Fibroblast of the conjunctiva (primary cell): ENCODE data around the gene TMED1.
"Not testable (repeated sequence)": the region's sequence is repeated elsewhere in the genome, so short reads cannot be mapped to it uniquely, and the experiment has no call there.

Experiments used
- DNase-seq: peaks from one replicate; pipeline ENCODE4 v3.0.0-alpha.2; 2010; ENCODE audit warnings: low read depth

TMED1 gene

DNA sequence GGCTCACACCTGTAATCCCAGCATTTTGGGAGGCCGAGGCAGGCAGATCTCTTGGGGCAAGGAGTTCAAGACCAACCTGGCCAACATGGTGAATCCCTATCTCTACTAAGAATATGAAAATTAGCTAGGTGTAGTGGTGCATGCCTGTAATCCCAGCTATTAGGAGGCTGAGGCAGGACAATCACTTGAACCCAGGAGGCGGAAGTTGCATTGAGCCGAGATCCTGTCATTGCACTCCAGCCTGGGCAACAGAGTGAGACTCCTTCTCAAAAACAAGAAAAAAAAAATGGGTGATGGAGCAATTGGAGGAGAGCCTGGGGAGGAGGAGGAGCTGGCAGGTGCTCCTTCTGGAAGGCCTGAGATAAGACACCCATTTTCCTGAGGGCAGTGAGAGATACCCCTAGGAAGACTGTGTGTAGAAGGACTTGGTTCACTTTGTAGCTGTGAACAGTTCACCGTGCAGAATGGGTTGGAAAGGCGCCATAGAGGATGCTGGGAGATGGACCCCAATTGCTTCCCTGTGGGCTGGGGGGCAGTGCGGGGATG is 26.6 kb upstream of the TMED1 start:
- DNase-seq: no peak

DNA sequence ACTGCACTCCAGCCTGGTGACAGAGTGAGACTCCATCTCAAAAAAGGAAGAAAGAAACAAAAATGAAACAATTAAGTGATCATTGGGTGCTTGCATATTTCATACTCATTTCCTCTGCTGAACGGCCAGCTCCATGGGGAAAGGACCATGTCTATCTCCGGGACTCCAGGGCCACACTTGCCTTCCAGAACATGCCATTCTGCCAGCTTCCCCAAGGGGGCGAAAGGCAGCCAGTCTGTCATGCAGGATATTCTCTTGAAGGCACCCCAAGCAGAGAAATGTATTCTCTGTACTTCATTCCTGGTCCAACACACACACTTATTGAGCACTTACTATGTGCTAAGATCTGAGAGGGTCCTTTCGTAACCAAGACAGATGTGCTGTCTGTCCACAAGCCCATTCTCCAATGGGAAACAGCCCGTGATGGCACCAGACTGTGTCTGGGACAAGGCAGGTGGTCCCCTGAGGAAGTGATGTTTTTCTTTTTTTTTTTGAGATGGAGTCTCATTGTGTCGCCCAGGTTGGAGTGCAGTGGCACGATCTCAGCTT is 25.2 kb upstream of the TMED1 start:
- no peak for DNase-seq

DNA sequence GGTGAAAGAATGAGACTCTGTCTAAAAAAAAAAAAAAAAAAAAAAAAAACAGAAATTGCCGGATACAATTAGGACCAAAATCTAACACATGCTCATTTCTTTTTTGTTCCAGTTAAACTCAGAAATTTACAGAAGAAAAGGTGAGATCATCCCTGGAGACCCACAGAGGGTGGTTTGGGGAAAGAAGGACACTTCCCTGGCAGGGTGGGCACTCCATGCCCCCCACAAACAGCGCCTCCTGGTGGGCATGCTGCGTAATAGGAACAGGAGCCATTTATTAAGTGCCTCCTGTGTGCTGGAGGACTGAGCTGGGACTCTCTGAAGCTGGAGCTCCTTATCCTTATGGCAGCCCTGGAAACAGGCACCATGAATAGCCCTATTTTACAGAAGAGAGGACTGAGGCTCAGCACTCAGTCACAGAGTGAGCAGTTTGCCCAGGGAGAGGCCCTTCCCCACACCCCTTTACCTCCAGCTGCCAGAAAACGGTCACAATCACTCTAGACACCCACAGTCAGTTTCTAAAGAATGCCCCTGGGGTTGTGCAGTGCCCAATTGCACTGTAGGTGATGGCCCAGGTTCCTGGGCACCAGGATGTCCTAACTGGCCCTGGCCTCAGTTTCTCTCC is 22.3 kb upstream of the TMED1 start:
- DNase-seq: no peak

DNA sequence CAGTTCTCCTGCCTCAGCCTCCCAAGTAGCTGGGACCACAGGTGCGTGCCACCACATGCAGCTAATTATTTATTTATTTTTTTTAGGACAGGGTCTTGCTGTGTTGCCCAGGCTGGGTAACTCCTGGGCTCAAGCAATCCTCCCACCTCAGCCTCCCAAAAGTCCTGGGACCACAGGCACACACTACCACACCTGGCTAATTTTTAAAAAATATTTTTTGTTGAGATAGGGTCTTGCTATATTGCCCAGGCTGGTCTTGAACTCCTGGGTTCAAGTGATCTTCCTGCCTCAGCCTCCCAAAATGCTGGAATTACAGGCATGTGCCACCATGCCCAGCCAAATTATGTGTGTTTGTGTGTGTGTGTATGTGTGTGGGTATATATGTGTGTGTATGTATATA is 20.9 kb upstream of the TMED1 start:
- DNase-seq: not testable (repeated sequence)

DNA sequence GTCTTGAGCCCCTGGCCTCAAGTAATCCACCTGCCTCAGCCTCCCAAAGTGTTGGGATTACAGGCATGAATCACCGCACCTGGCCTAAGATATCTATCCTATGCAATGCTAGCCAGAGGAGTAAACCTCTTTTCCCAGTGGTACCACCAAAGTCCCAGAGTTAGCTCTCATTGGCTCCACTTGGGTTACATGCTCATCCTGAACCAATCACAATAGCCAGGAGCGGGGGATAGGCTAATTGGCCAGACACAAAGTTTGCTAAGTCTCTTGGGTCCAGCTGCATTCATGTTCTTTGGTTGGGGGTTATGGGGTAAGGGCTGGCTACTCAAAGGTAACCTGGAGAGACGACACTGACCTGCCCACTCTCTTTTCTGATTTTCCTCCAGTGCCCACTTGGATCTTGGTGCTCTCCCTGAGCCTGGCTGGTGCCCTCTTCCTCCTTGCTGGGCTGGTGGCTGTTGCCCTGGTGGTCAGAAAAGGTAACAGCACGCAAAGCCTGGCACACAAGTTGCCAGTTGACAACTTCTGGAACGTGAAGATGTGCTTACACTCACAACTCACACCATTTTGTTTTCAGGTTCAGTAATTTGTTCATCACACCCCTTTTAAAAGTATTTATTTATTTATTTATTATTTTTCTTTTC is 20.0 kb upstream of the TMED1 start:
- no peak for DNase-seq

DNA sequence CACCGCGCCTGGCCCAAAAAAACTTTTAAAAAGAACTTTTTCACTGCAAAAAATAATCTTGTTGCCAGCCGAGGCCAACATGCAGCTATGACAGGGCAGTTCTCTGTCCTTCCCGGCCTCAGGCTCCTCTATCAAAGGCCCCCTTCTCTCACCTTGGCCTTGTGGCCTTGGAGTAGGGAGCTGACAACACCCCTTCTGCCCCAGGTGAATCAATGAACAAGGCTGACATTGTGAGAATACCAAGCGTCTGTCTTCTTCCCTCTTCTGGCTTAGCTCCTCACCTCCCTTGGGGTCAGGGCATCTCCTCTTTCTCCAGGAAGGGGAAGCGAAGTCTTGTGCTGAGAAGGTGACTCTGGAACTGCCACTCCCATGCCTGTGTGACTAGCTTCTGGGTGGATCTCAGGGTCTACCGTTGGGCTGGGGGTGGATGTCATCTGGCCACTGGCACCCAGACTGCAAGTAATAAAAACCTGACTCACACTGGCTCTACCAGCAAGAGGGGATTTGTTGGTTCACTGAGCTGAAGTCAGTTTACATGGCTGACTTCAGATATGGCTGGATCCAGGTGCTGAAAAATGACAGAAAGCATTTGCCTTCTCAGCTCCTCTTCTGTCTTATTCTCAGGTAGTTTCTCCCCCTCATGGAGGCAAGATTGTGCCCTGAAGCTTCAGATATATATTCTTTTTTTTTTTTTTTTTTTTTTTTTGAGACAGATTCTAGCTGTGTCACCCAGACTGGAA is 18.5 kb upstream of the TMED1 start:
- no peak for DNase-seq

DNA sequence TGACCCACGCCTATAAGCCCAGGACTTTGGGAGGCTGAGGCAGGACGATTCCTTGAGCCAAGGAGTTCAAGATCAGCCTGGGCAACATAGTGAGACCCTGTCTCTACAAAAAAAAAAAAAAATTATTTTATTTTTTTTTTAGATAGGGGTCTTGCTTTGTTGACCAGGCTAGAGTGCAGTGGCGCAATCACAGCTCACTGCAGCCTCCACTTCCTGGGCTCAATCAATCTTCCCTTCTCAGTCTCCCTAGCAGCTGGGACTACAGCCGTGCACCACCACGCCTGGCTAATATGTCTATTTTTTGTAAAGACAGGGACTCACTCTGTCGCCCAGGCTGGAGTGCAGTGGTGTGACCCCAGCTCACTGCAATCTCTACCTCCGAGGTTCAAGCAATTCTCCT is 16.9 kb upstream of the TMED1 start:
- DNase-seq: no peak

DNA sequence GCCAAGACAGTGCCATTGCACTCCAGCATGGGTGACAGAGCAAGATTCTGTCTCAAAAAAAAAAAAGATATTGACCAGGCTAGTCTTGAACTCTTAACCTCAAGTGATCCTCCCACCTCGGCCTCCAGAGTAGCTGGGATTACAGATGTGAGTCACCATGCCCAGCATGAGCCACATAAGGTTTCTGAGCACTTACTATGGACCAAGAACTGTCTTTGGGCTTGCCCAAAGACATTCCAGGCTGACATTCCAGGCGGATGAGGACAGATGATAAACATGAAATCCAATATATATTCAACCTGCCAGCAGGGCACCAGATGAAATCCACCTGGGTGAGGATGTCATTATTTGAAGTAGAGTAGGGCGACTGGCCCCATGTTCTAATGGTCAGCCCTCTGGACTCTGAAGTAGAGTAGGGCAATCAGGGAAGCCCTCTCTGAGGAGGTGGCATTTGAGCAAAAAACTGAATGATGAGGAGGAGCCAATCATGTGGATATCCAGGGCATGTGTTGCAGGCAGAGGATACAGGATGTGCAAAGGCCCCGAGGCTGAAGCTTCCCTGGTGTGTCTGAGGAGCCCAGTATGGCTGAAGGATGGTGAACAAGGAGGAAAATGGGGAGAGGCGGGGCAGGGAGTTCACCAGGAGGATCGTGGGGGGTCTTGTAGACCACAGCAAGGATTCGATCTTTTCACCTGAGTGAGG is 16.2 kb upstream of the TMED1 start:
- peak; percentile 20 for DNase-seq

DNA sequence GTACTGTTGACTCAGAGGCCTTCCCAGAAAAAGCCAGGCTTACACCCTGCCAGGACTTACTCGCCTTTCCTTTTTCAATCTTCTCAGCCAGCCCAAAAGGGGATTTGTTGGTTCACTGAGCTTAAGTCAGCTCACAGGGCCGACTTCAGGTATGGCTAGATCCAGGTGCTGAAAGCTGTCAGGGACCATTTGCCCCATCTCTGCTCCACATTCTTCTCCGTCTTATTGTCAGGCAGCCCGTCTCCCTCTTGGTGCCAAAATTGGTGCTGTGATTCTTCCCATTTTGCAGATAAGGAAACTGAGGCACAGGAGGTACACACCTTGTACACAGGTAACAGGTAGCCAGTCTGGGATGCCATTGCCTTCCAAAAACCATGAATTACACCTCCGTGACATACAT is 14.6 kb upstream of the TMED1 start:
- no peak for DNase-seq

DNA sequence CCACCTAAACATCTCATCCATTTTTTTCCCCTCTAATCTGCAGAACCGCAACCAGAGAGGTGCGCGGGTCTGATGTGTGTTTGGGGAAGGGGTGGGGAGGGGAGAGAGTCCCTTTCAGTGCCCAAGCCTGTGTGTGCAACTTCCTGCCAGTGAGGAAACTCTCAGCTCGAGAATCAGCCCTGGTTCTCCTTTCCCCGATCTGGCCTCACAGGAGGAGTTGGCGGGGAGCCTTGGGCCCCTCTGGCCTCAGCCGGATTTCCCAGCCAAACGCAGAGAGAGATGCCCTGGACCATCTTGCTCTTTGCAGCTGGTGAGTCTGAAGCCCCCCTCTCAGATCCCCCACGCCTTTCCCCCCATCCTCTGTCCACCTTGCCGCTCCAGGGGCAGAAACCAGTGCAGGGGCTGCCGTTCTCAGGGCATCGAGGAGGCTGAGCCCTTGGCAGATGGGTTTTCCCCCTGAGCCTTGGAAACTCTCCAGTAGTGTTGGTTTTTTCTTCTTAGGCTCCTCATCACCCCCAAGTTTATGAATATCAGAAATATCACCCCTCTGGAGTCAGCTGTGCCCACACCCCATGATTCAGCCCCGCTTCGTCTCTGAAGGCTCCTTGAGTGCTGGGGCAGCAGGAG is 12.3 kb upstream of the TMED1 start, which contains the start of gene C19orf38:
Gene C19orf38 (plus strand): TSS at position 186 of the 627 bp plus-strand sequence. CDS start 94 bp downstream, at position 280.
- no peak for DNase-seq

DNA sequence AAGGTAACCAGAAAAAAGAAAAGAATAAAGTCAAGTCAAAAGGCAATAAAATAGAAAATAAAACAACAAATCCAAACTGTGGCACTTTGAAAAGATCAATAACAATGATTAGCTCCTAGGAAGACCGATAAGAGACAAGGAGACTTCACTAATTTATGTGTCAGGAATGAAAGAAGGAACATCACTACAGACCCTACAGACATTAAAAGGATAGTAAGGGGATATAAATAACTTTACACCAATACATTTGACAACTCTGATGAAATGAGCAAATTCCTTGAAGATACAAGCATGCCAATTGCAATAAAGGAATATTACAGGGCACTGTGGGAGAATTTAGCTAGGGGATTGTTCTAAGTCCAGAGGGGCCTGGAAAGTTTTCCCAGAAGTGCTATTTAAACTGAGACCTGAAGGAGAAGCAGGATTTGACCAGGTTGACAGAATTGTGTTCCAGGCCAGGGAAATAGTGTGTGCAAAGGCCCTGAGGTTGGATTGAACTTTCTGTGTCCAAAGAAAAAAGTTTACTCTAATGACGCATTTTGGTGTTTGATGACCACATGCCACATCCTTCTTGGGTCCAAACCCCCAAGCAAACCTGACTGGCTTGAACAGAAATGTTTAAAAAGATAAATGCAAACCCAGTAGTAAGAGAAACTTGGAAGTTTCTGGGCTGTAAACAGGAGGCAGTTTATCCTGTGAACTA is 10.6 kb upstream of the TMED1 start:
- no peak for DNase-seq

DNA sequence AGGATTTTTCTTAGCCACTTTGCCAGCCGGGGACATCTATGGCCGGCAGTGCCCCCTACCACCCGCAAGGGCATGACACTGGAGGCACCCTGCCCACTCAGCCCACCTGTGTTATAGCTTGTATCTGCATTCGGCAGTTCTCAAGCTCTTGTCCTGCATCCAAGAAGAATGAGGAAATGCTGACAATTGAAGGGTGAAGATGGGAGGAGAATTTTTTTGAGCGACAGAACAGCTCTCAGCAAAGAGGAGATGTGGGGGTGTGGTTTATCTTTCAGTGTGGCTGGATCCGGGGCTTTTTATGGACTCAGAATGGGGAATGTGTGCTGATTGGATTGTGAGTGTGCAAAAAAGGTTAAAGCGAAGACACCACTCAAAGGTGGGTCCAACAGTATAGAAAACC is 6.8 kb upstream of the TMED1 start:
- DNase-seq: no peak

DNA sequence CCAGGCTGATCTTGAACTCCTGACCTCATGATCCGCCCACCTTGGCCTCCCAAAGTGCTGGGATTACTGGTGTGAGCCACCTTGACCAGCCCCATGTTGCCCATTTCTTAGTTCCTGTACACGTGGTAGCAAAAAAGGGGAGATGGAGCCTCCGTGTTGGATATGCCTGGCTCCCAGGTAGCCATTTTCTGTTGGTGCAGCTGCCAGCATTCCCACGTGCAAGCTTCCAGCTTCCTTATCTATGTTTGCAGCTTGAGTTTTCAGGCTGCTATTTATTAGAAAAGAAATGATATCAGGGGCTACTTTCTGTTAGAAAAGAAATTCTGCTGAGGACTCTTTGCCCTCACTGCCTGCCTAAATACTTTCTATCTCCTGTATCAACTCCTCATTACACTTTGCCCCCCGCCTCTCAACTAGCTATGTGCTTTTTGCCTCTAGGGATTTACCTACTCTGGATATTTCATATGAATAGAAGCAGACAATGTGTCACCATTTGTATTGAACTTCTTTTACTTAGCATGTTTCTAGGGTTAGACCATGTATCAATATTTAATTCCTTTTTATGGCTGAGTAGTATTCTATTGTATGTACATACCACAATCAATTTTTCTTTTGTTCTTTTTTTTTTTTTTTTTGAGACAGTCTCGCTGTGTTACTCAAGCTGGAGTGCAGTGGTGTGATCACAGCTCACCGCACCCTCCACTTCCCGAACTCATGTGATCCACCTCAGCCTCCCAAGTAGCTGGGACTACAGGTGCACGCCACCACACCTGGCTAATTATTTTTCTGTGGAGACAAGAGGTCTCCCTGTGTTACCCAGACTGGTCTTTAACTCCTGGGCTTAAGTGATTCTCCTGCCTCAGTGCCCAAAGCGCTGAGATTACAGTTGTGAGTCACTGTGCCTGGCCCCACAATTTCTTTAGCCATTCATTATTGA is 3.4 kb upstream of the TMED1 start:
- DNase-seq: no peak

DNA sequence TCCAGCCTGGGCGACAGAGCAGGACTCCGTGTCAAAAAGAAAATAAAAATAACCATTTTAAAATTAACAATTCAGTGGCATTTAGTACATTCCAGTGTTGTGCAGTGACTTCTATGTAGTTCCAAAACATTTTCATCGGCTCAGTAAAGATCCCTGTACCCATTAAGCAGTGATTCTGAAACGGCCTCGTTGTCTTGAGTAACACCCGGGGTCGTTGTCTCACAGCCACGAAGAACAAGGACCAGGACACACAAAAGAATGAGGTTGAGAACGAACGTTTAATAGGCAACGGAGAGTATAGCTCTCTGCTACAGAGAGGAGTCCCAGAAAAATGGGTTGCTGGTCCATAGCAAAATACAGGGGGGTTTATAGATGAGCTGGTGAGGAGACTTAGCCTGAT is 2.4 kb upstream of the TMED1 start:
- DNase-seq: no peak

DNA sequence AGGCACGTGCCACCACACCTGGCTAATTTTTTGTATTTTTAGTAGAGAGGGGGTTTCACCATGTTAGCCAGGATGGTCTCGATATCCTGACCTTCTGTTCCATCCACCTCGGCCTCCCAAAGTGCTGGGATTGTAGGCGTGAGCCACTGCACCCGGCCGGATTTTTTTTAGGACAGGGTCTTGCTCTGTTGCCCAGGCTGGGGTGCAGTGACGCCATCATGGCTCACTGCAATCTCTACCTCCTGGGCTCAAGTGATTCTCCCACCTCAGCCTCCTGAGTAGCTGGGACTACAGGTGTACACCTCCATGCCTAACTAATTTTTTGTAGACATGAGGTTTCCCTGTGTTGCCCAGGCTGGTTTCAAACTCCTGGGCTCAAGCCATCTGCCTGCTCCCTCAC is 1.6 kb upstream of the TMED1 start:
- not testable (repeated sequence) for DNase-seq

DNA sequence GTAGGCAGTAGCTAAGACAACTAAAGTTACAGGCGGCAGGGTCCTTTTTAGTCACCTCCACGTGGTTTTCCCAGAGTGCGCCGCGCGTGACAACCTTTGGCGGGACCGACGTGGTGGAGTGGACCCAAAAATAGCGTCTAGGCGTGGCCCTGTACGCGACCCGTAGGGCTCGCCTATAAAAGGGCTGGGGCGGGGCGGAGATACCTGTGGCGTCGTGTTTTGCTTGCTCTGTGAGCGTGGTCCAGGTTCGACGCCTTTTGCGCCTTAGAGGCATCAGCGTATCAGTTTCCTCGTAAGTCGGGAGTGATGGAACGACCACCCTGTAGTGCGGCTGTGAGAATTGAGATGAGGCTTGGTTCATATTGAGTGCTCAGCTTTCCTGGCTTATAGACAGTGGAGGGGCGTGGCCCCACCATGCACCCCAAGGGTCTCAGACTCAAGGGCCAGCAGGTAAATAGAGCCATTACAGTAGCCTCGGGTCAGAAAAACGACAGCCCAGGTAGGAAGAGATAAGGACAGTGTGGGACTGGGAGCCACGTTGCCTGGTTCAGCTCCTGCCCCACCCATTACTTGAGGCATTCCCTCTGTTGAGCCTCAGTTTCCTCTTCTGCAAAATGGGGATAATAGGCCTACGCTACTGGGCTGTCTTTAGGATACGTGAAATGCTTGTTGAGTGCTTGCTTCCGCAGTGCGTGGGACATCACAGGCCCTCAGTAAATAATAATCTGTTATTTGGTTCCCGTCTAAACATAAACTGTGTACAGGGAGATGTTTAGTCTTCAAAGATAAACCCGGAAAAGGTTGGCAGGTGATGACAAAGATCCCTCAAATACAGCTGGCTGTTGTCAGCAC is 693 bp upstream of the TMED1 start:
- peak; percentile 76 for DNase-seq

DNA sequence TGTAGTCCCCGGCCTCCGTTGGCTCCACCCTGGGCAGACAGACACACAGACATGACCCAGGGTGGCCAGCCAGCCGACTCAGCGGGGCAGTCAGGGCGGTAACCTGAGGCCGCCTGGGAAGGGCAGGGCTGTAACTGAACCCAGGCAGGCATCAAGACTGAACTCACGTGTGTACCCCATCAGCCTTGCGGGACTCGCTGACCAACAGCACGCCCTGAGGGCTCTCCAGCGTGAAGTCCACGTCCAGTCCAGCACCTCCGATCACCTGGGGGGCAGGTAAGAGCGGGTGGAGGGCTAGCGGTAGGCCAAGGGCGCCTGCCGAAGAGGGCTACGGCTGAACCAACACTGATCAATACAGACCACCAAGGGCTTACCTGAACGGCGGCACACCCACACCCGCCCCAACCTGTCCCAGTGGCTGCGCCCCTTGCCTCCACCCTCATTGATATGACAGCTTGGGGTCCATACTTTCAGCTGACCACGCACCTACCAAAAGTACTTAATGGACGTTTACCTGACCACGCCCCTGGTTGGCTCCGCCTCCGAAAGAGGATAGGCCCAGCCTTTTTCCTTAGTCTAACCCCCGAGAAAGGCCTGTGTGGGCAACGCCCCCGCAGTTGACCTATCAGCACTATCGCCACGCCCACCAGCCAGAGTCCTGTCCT is 791 bp downstream of the TMED1 start:
- DNase-seq: no peak

DNA sequence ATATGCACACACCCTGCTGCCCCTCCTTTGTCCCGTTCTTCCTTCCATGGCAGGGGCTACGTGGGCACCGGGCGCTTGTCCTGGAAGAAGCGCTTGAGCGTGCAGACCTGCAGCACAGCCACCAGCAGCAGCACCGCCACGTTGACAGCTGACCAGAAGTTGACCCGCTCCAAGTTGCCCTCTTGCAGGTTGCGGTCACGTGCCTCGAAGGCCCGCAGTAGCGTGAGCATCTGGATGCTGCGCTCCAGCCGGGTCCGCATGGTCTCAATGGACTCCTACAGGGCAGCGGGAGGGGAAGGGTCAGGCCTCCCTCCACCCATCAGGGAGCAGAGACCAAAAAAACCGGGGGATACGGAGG is 3.1 kb downstream of the TMED1 start:
- no peak for DNase-seq
